GM12878 (cell line): ENCODE results near the gene RTN4R. TPM values are rescaled to one million over a fixed set of nuclear protein-coding genes. Genes with fewer than 3 reads are reported as not detected.

Experiments
- ATAC-seq: fragments of 200-7000 bp; cut with Tn5 transposase; 3 replicates; pipeline ENCODE4 v1.9.1; 2020; ENCODE audit warnings: mild to moderate bottlenecking, moderate library complexity
- BruUV-seq: library from RNA; stranded (reverse); fragments of 400-500 nt; replicated peaks from 2 replicates; lab custom pipeline; 2021; lab: Mats Ljungman, UMichigan
- CTCF ChIA-PET: fragments of 300-600 bp; sonication (Branson Sonifier 250); formaldehyde crosslinking; extraction: SDS; loops from one replicate; lab custom pipeline; 2021; ENCODE audit warnings: inconsistent platforms; lab: Yijun Ruan, JAX
- POLR2A ChIA-PET: fragments of 350-600 bp; formaldehyde crosslinking; extraction: SDS; loops from one replicate; lab custom pipeline; 2021; ENCODE audit warnings: inconsistent platforms; lab: Charles Lee
- RAD21 ChIA-PET: fragments of 300-600 bp; sonication (Branson Sonifier 250); formaldehyde crosslinking; loops from one replicate; lab custom pipeline; 2023; ENCODE audit warnings: antibody characterized with exemption; ENCODE audit not compliant: unreplicated experiment; lab: Charles Lee
- SMC1A ChIA-PET: fragments of 300-600 bp; sonication (Branson Sonifier 250); formaldehyde crosslinking; loops from one replicate; lab custom pipeline; 2023; ENCODE audit not compliant: unreplicated experiment, uncharacterized antibody; lab: Charles Lee
- DNase-seq: peaks from one replicate; pipeline ENCODE4 v3.0.0-alpha.2; 2011; ENCODE audit warnings: low read depth, low spot score
- FAIRE-seq: peaks from 3 replicates; lab custom pipeline; 2011; peaks lifted over from hg19 to GRCh38; lab: Jason Lieb, UNC
- H2AFZ ChIP-seq: 2 replicates; pipeline ENCODE4 v1.6.0; 2011; ENCODE audit warnings: low read depth, low read length, control low read depth; ENCODE audit not compliant: control insufficient read depth
- H3K27ac ChIP-seq: 2 replicates; pipeline ENCODE4 v1.5.1; 2011; ENCODE audit warnings: control low read depth; ENCODE audit not compliant: control insufficient read depth, insufficient read depth
- H3K27me3 ChIP-seq, 2 experiments: replicated peaks in 1 of 2; 2 replicates each; pipeline versions ENCODE4 v1.6.0 to v1.6.1; 2011; ENCODE audit warnings: low read length in 1 of 2; ENCODE audit not compliant: control insufficient read depth in 2 of 2, insufficient read depth in 2 of 2
- H3K36me3 ChIP-seq, 2 experiments: 2 replicates each; pipeline ENCODE4 v1.5.1; 2011; ENCODE audit warnings: low read length in 1 of 2; ENCODE audit not compliant: control insufficient read depth in 2 of 2, insufficient read depth in 2 of 2
- H3K4me1 ChIP-seq: 2 replicates; pipeline ENCODE4 v1.6.1; 2011; ENCODE audit warnings: mild to moderate bottlenecking, low read length, moderate library complexity, mixed read lengths; ENCODE audit not compliant: control insufficient read depth, insufficient read depth
- H3K4me2 ChIP-seq: 2 replicates; pipeline ENCODE4 v1.6.0; 2011; ENCODE audit warnings: control low read depth; ENCODE audit not compliant: control insufficient read depth, insufficient read depth
- H3K4me3 ChIP-seq: fragments of 200-600 bp; sonication (generic); 2 replicates; pipeline ENCODE4 v1.5.1; 2016
- H3K79me2 ChIP-seq: 2 replicates; pipeline ENCODE4 v1.6.0; 2011; ENCODE audit warnings: low read length; ENCODE audit not compliant: control insufficient read depth, insufficient read depth
- H3K9ac ChIP-seq: 2 replicates; pipeline ENCODE4 v1.8.0; 2011; ENCODE audit warnings: low read length, control low read depth, mixed read lengths; ENCODE audit not compliant: control insufficient read depth, insufficient read depth
- H3K9me3 ChIP-seq: replicated peaks from 3 replicates; pipeline ENCODE4 v1.5.1; 2011; ENCODE audit warnings: mild to moderate bottlenecking, low read length; ENCODE audit not compliant: control insufficient read depth, insufficient read depth
- H4K20me1 ChIP-seq: 2 replicates; pipeline ENCODE4 v1.6.0; 2011; ENCODE audit not compliant: control insufficient read depth, insufficient read depth
- BACH1 ChIP-seq: fragments of 450-650 bp; IDR thresholded peaks from 2 replicates; pipeline ENCODE4 v1.6.1; 2017; ENCODE audit warnings: mild to moderate bottlenecking, borderline replicate concordance
- JUND ChIP-seq: IDR thresholded peaks from 2 replicates; pipeline ENCODE4 v1.6.1; 2012; ENCODE audit warnings: low read depth, mild to moderate bottlenecking, low read length, improper control_type of control experiment, moderate library complexity
- KAT2A ChIP-seq: conservative IDR thresholded peaks from 2 replicates; pipeline ENCODE4 v1.6.1; 2011; ENCODE audit warnings: low read depth, low read length; ENCODE audit not compliant: control insufficient read depth
- MYC ChIP-seq: IDR thresholded peaks from 2 replicates; pipeline ENCODE4 v1.6.1; 2011; ENCODE audit warnings: mild to moderate bottlenecking, low read length, moderate library complexity, inconsistent platforms; ENCODE audit not compliant: insufficient read depth, insufficient replicate concordance, insufficient read length, severe bottlenecking
- WGBS: methylation state at CpG from one replicate; pipeline ENCODE4 v1.1.6; 2016; ENCODE audit warnings: low lambda C conversion rate; ENCODE audit not compliant: insufficient replicate concordance, insufficient coverage; ENCODE audit errors: missing lambda C conversion rate; 5-methylcytosine and 5-hydroxymethylcytosine counted together
- in situ Hi-C: fragments of 300-500 bp; cut with MboI; formaldehyde crosslinking; loops from 9 replicates; pipeline ENCODE4 v1.14.3; 2018; ENCODE audit warnings: mixed read lengths
- intact Hi-C: fragments of 100-400 bp; cut with micrococcal nuclease; formaldehyde crosslinking; loops from one replicate; pipeline ENCODE4 v1.14.2; 2022; ENCODE audit not compliant: unreplicated experiment
- polyA plus RNA-seq, 11 experiments: library from polyadenylated mRNA; depleted of rRNA in 4 of 11; unstranded in 6 of 11; stranded (reverse) in 5 of 11; fragments of >200 nt; fragmentation: Nextera tagmentation in 4 of 11; fragmentation: Illumina TruSeq in 1 of 11; extraction: Ambion mirVana in 4 of 11; extraction: Trizol in 1 of 11; gene quantifications; 1 replicate in 1 of 11; 2 replicates in 10 of 11; pipeline versions ENCODE4 v1.2.1 to v1.2.3, GENCODE V29; 2011 to 2016; ENCODE audit warnings: inconsistent platforms in 2 of 11, missing spikeins in 2 of 11, low read depth in 1 of 11
- total RNA-seq, 4 experiments: library from RNA; depleted of rRNA in 3 of 4; stranded (reverse); fragments of >200 nt in 3 of 4; fragmentation: Illumina TruSeq in 1 of 4; extraction: Trizol in 1 of 4; gene quantifications; 2 replicates each; pipeline versions ENCODE4 v1.2.1 to v1.2.3, GENCODE V29; 2013 to 2021
- TF ChIP-seq, protein P1 (sequence below): IDR thresholded peaks from 2 replicates; pipeline ENCODE4 v1.6.1; 2011; ENCODE audit warnings: borderline replicate concordance, low read depth, mild to moderate bottlenecking, moderate library complexity, low read length; ENCODE audit not compliant: insufficient read depth, poor library complexity, severe bottlenecking
- TF ChIP-seq, protein P2 (sequence below): fragments of 450-650 bp; formaldehyde crosslinking; IDR thresholded peaks from 2 replicates; pipeline ENCODE4 v1.5.0; 2022; ENCODE audit warnings: mild to moderate bottlenecking, missing genetic modification characterization

RTN4R gene
- total and polyA plus RNA-seq, 10 of the 15 experiments (the other 5 are each of a cell fraction or from before 2014, with no cell fraction given) = 0.03 to 1.0 (median 0.60) TPM; not detected in 2

DNA sequence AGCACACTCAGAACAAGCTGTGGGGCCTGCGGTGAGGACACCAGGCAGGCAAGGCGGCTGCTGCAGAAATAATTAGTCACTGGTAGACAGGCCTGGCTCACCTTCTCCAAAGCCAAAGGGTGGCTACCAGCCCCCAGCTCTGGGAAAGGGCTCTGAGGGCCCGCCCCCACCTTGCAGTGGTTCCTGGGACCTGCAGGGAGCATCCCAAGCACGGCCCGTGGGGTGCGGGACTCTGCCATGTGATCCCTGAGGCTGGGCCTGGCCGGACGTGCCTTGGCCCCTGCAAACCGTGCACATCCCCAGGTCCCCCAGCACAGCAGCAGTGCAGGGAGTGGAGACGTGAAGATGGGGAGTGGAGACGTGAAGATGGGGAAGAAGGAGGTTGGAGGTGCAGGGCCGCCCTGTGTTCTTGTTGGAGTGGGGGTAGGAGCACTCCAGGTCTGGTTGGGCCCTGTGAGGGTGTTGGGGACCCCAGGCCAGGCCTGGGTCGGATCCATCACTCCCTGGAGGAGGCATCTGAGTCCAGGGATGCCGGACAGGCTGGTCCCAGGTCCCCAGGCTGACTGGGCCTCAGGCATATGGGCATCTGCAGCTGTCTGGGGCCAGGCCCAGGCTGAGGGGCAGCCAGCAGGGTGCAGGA is 41.9 kb downstream of the RTN4R start:
- BruUV-seq = no TSS peak
- H3K27ac ChIP-seq = no peak overlapping the region
- H4K20me1 ChIP-seq = no peaks in the 10 kb centered on the region
- H3K4me2 ChIP-seq = no peak overlapping the region
- peaks cover 0 to 7% of the 10 kb centered on the region in 2 experiments; a peak in 2 of 4 replicates for H3K27me3 ChIP-seq
- intact Hi-C loops = no loop called here
- no peaks in the 10 kb centered on the region for H3K79me2 ChIP-seq
- DNase-seq = no peak
- H3K9me3 ChIP-seq = no peaks in the 10 kb centered on the region
- no peak for TF ChIP-seq BACH1
- TF ChIP-seq, all 136 proteins: peak for 0
- ATAC-seq (no peak), FAIRE-seq (no peak)
- Histone ChIP-seq H2AFZ (no peak overlapping the region), H3K36me3 (no peaks in the 10 kb centered on the region), H3K4me3 (no peak overlapping the region), H3K9ac (no peak overlapping the region), H3K4me1 (no peaks in the 10 kb centered on the region)
- ChIA-PET RAD21 (interaction anchor here (1.2 kb wide), 1 partner anchor 13 kb away, joined by 3 read pairs; no protein-coding TSS in a partner anchor), SMC1A (no interaction called here), POLR2A (no interaction called here), CTCF (interaction anchor here (1.2 kb wide), 1 partner anchor 12 kb away, joined by 4 read pairs; no protein-coding TSS in a partner anchor)
- in situ Hi-C loops = no loop called here
- WGBS = 44% methylated on average over 13 of the region's 14 CpGs

DNA sequence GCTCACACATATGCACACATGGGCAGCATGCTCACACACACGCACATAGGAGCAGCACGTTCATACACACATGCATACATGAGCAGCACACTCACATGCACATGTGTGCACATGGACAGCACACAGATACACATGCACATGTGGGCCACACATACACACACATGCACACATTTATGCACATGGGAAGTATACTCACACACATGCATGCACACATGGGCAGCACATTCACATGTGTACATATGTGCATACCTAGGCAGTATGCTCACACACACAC is 42.5 kb downstream of the RTN4R start:
- BruUV-seq = no TSS peak
- in situ Hi-C loops = no loop called here

More for the DNA sequence above, 42.5 kb downstream of the RTN4R start:
- ChIA-PET POLR2A (no interaction called here), SMC1A (no interaction called here), RAD21 (no interaction called here), CTCF (interaction anchor here (1.2 kb wide), 1 partner anchor 13 kb away, joined by 4 read pairs; no protein-coding TSS in a partner anchor)
- no peaks in the 10 kb centered on the region for H3K4me1 ChIP-seq
- no peak overlapping the region for H3K4me3 ChIP-seq
- intact Hi-C loops = no loop called here
- WGBS = 44% methylated on average over 2 of the region's 2 CpGs
- no peak overlapping the region for H3K9ac ChIP-seq
- no peaks in the 10 kb centered on the region for H4K20me1 ChIP-seq
- peaks cover 0 to 4% of the 10 kb centered on the region in 2 experiments; a peak in 2 of 4 replicates for H3K27me3 ChIP-seq
- DNase-seq (no peak), FAIRE-seq (no peak), ATAC-seq (no peak)
- H3K4me2 ChIP-seq = no peak overlapping the region
- no peaks in the 10 kb centered on the region for H3K36me3 ChIP-seq
- no peak overlapping the region for H2AFZ ChIP-seq
- H3K9me3 ChIP-seq = no peaks in the 10 kb centered on the region
- TF ChIP-seq MYC = no peak
- no peak for TF ChIP-seq JUND
- TF ChIP-seq, protein P1, sequence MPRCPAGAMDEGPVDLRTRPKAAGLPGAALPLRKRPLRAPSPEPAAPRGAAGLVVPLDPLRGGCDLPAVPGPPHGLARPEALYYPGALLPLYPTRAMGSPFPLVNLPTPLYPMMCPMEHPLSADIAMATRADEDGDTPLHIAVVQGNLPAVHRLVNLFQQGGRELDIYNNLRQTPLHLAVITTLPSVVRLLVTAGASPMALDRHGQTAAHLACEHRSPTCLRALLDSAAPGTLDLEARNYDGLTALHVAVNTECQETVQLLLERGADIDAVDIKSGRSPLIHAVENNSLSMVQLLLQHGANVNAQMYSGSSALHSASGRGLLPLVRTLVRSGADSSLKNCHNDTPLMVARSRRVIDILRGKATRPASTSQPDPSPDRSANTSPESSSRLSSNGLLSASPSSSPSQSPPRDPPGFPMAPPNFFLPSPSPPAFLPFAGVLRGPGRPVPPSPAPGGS = peak; percentile 33
- TF ChIP-seq KAT2A = no peak
- TF ChIP-seq, protein P2, sequence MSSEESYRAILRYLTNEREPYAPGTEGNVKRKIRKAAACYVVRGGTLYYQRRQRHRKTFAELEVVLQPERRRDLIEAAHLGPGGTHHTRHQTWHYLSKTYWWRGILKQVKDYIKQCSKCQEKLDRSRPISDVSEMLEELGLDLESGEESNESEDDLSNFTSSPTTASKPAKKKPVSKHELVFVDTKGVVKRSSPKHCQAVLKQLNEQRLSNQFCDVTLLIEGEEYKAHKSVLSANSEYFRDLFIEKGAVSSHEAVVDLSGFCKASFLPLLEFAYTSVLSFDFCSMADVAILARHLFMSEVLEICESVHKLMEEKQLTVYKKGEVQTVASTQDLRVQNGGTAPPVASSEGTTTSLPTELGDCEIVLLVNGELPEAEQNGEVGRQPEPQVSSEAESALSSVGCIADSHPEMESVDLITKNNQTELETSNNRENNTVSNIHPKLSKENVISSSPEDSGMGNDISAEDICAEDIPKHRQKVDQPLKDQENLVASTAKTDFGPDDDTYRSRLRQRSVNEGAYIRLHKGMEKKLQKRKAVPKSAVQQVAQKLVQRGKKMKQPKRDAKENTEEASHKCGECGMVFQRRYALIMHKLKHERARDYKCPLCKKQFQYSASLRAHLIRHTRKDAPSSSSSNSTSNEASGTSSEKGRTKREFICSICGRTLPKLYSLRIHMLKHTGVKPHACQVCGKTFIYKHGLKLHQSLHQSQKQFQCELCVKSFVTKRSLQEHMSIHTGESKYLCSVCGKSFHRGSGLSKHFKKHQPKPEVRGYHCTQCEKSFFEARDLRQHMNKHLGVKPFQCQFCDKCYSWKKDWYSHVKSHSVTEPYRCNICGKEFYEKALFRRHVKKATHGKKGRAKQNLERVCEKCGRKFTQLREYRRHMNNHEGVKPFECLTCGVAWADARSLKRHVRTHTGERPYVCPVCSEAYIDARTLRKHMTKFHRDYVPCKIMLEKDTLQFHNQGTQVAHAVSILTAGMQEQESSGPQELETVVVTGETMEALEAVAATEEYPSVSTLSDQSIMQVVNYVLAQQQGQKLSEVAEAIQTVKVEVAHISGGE (CRISPR knock-in tag) = no peak
- H3K79me2 ChIP-seq = no peaks in the 10 kb centered on the region
- no peak overlapping the region for H3K27ac ChIP-seq
